RPMI8226 (cell line): ENCODE data around the gene SUCLG2.
A peak's percentile ranks its signal among the peaks of the same experiment; 100 is the strongest.

Experiments
- DNase-seq: peaks from one replicate; pipeline ENCODE4 v3.0.0-alpha.2; 2015

The SUCLG2 gene

DNA sequence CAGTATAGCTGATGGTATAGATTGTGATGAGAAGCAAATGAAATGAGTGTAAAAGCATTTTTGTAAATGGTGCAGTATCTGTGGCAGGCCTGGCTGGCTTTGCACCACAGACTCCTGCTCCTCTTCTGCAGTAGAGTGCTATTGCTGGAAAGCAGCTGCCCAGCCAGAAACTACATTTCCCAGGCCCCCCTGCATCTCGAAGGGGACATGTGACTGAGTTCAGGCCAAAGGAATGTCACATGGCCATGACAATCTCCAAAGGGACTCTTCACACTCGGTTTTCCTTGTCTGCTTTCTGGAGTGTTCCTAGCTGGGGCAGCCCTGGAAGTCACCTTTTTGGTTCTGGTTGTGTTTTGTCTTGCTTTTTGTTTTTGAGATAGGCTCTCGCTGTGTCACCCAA is 277.1 kb downstream of the SUCLG2 start:
- no peak for DNase-seq

DNA sequence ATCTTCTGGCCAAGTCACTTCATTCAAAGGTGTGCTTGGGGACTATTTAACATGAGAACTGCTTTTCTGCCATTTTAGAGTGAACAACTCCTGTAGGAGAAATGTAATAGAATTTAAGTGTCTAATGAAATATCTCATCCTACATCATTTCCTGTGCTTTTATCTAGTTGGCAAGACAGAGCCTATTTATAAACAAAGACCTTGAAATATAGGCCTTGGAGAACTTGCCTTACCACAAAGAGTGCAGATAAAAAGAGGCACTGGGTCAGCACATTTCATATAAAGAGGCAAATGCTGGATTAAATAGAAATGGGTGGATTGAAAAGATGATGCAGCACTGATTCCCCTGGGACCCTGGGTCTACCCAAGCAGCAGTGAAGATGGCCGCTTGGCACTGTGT is 278.0 kb downstream of the SUCLG2 start:
- DNase-seq, result no peak

DNA sequence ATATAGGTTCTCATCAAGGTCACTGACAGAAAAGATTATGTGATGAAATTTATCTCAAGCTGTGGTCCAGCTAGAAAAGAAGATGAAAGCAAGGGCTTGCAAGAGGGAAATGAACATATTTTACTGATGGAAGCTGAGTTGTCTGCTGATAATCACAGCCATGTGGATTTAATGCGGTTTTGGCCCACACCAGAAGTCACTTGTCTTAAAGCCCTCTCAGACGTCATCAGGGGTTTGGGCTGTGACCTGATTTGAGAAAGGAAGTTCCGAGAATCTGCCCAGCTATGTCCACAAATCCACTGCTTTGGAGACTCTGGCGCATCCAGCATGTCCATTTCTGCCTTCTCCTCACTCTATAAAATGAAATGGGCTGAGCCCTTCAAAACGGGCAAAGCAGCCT is 278.4 kb downstream of the SUCLG2 start:
- DNase-seq, result no peak

DNA sequence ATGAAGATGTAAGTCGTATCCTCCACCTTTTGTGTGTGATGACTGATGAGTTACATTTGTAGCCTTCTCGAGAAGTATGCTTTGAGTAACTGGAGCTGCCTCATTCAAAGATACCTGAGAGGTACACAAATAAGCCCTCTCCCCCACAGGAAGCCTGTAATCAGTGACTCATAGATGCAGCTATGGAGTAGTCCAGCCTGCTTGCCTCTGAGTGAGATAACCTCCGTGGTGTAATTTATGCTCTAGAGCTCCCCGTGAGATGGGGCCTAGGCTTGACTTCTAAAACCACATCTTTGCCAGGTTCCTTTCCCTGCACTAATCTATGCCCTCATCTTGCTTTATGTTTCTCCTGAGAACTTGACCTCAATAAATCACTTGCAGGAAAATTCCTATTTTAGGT is 291.7 kb downstream of the SUCLG2 start:
- DNase-seq, result no peak

DNA sequence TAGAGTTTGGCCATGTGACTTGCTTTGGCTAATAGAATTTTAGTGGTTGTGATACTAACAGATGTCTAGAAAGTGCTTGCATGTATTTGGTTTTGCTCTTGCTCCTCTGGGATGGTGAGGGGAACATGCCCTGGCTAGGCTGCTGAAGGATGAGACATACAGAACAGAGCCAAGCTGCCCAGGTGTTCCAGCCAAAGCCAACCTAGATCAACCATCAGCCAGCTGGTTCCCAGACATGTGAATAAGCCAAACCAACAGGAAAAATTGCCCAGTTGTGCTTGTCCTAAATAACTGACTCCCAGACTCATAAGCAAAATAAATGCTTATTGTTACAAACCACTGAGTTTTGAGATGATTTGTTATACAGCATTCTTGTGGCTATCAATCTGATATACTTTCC is 292.6 kb downstream of the SUCLG2 start:
- no peak for DNase-seq

DNA sequence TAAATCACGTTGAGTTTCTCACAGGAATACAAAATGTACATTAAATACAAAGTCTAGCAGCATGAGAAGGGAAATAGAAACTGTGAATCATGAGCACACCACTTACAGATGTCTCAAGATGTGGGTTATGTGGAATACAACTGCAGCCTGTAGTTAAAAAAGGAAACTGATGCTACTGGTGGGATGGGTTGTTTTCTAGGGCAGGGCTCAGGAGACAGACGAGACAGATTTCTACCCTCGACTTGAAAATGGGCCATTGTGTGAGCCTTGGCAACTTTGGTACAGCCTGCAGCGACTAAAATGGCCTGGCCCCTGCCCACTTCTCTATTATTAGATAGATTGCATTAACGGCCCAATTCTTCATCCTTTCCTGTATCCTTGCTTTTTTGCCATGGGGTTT is 293.1 kb downstream of the SUCLG2 start:
- no peak for DNase-seq

DNA sequence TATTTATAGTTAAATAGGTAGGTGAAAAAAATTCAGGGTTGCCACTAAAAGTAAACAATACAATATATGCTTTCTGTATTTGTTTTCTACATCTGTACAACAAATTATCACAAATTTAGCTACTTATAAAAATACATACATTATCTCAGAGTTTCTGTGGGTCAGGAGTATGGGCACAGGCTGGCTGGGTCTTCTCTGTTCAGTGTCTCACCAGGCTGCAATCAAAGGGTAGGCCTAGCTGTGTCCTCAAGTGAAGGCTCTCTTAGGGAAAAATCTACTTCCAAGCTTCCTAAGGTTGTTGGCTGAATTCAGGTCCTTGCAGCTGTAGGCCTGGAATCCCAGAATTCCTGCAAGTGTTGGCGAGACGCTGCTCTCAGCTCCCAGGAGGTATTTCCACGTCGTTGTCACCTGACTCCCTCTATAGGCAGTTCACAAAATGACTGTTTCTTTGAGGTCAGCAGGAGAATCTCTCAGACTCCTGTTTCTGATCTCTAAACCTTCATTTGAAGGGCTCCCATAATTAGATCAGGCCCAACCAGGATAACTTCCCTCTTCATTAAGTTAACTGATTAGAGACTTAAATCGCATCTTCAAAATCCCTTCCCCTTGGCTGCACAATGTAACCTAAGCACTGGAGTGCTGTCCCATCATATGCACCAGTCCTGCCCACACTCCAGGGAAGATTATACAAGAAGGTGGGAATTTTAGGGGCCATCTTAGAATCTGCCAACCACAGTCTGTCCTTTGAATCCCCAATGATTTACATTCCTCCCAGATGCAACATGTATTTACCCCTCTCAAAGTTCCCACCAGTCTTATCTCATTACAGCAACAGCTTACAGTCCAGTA is 296.6 kb downstream of the SUCLG2 start:
- peak; percentile 8 for DNase-seq

DNA sequence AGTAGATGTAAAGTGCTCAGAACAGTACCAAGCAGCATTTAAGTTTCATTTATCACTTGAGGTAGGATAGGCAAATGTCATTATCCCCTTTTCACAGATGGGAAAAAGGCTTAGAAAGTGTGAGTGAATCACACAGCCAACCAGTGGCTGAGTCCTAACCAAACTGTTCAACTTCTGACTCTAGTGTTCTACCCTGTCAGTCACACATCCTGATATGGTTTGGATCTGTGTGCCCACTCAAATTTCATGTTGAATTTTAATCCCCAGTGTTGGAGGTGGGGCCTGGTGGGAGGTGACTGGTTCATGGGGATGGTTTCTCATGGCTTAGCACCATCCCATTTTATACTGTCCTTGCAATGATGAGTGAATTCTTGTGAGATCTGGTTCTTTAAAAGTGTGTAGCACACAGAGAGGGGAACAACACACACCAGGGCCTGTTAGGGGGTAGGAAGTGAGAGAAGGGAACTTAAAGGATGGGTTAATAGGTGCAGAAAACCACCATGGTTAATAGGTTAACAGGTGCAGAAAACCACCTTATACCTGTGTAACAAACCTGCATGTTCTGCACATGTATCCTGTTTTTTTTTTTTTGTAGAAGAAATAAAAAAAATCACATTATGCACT is 304.7 kb downstream of the SUCLG2 start:
- DNase-seq, result no peak

DNA sequence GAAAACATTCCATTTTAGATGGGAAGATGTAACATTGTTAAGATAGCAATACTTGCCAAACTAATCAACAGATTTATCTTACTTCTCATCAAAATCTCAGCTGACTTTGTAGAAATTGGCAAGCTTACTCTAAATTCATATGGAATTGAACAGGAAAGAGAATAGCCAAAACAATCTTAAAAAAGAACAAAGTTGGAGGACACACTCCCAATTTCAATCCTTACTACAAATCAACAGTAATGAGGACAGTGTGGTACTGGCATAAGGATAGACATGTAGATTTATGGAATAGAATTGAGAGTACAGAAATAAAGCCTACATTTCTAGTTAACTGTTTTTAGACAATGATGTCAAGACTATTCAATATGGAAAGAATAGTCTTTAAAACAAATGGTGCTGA is 308.3 kb downstream of the SUCLG2 start:
- no peak for DNase-seq

DNA sequence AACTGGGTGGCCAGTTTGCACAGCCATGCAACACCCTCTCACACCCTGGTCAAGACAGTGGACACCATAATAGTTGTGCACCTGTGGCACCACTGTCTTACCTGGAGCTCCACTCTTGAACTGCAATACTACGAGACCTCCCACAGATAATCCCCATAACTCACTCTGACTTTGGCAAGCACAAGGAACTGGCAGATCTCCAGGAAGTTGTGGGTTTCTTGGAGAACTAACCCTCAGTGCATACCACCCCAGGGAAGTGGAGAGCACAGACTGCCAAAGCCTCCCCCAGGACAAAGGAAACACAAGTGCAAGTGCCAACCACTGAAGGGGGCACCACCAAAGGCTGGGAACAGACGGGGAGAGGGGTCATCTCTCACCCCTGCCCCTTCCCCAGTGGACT is 318.6 kb downstream of the SUCLG2 start:
- no peak for DNase-seq

DNA sequence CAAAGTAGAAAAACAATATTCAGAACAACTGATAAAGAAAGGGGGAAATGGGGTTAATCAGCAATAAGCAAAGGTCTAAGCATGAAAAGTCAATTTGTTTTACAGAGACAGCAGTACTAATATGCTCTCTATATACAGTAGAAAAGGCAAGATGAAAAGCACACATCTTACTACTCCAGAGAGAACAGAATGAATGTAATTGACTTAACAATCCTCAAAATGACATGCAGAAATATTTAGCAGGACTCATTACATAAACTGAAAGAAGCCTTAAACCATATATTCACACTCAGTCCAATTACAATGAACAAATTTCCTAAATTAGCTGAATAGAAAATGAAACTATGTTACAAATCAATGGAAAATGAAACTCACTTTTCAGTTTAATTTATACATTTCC is 319.8 kb downstream of the SUCLG2 start:
- DNase-seq, result no peak

DNA sequence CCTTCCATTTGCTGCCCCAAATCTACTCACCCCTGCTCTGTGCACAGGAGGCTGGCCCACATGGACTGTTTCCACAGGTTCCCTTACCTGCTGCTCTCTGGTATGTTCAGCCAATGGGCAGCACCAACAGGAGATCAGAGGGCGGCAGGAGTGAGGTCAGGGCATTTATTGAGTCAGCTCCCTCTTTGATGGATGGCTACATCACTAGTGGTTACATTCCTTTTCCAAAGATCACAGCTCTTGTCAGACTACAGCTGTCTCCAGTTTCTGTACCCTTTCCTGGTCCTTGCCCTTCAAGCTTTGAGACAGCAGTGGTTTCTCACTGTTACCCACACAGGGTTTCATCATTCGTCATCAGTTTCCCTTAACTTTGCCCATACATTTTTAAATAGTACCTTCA is 325.1 kb downstream of the SUCLG2 start:
- no peak for DNase-seq

DNA sequence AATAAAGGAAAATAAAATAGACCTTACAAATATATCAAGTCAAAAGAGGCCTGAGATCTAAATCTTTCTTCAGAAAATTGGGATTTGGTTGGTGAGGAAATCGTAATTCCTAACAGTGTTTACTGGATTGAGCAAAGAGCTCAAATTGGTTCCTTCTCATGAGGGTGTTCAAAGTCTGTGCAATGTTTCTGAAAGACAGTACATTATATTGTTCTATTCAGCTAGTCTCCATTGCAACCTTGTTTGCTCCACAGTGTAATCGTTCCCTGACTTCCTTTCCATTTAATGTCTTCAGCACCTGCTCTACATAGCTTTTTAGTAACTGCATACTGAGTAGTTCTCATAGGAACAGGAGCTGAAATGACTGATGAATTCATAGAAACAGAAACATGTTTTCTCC is 326.8 kb downstream of the SUCLG2 start:
- no peak for DNase-seq

DNA sequence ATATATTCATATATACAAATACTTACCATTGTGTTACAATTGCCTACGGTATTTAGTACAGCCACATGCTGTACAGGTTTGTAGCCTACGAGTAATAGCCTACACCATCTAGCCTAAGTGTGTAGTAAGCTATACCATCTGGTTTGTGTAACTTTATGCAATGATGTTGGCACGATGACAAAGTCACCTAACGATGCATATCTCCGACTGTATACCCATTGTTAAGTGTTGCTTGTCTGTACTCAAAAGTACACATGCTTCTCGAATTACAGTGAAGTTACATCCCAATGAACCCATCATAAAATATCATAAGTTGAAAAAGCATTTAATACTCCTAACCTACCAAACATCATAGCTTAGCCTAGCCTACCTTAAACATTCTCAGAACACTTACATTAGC is 329.2 kb downstream of the SUCLG2 start:
- no peak for DNase-seq
